IPS-20b (cell line): ENCODE data around the gene FAM236A.
"Not testable (repeated sequence)": the region's sequence is repeated elsewhere in the genome, so short reads cannot be mapped to it uniquely, and the experiment has no call there.

Experiments
- H3K27ac ChIP-seq: one replicate; pipeline ENCODE4 v1.5.1; 2013; ENCODE audit warnings: low read length
- H3K27me3 ChIP-seq: 2 replicates; pipeline ENCODE4 v1.6.1; 2013; ENCODE audit warnings: mild to moderate bottlenecking, low read length, inconsistent platforms; ENCODE audit not compliant: insufficient read depth
- H3K36me3 ChIP-seq: 2 replicates; pipeline ENCODE4 v1.6.1; 2013; ENCODE audit warnings: low read depth, mild to moderate bottlenecking, inconsistent platforms, low read length, moderate library complexity; ENCODE audit not compliant: insufficient read depth
- H3K4me1 ChIP-seq: 2 replicates; pipeline ENCODE4 v1.6.1; 2013; ENCODE audit warnings: mild to moderate bottlenecking, control low read depth, inconsistent platforms, low read length, moderate library complexity; ENCODE audit not compliant: insufficient read depth
- H3K4me3 ChIP-seq: 2 replicates; pipeline ENCODE4 v1.5.1; 2013; ENCODE audit warnings: mild to moderate bottlenecking, low read length, inconsistent platforms
- H3K9ac ChIP-seq: 2 replicates; pipeline ENCODE4 v1.6.1; 2013; ENCODE audit warnings: low read depth, mild to moderate bottlenecking, inconsistent platforms, low read length, moderate library complexity
- H3K9me3 ChIP-seq: 2 replicates; pipeline ENCODE4 v1.6.1; 2013; ENCODE audit warnings: mild to moderate bottlenecking, low read depth, low read length, inconsistent platforms; ENCODE audit not compliant: insufficient read depth

The FAM236A gene

GRCh38 chrX:72937906-72938305, at the start of gene FAM236A:
Gene FAM236A (plus strand): TSS chrX:72938206. CDS start chrX:72938263, 57 bp downstream.
- H3K4me3 ChIP-seq, H3K9me3 ChIP-seq, H3K27me3 ChIP-seq, H3K4me1 ChIP-seq, H3K36me3 ChIP-seq, H3K9ac ChIP-seq, H3K27ac ChIP-seq: not testable (repeated sequence)

DNA sequence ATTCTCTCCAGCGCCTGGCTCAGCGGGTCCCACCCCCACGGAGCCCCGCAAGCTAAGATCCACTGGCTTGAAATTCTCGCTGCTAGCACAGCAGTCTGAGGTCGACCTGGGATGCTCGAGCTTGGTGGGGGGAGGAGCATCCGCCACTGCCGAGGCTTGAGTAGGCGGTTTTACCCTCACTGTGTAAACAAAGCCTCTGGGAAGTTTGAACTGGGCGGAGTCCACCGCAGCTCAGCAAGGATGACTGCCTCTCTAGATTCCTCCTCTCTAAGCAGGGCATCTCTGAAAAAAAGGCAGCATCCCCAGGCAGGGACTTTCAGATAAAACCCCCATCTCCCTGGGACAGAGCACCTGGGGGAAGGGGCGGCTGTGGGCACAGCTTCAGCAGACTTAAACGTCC, 48.3 kb upstream of the FAM236A start:
- not testable (repeated sequence) for H3K9me3 ChIP-seq, H3K27me3 ChIP-seq, H3K4me3 ChIP-seq, H3K27ac ChIP-seq, H3K36me3 ChIP-seq, H3K4me1 ChIP-seq, H3K9ac ChIP-seq

DNA sequence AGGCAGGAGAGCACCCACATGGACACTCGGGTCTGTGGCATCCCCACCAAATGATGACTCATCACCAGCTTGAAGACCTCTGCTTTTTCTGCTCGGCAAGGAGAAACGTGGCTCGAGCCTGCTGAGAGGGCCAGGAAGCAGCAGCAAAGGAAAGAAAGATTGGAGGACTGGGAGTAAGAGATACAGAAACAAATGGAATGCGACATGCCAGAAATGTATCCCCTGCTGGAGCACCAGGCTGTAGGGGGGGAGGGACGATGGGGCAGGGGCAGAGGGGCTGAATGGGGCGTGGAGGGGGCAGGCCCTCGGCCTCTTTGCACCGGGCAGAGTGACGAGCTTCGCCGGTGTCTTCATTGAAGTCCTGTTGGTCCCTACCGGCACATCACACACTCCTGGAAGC, 25.7 kb upstream of the FAM236A start, which contains the start of gene FAM236C:
FAM236C (plus strand) TSS at position 301 of the 400 bp plus-strand sequence. CDS start 100 bp downstream, outside the sequence.
- H3K27me3 ChIP-seq, H3K4me1 ChIP-seq, H3K9ac ChIP-seq, H3K36me3 ChIP-seq, H3K27ac ChIP-seq, H3K4me3 ChIP-seq, H3K9me3 ChIP-seq: not testable (repeated sequence)

DNA sequence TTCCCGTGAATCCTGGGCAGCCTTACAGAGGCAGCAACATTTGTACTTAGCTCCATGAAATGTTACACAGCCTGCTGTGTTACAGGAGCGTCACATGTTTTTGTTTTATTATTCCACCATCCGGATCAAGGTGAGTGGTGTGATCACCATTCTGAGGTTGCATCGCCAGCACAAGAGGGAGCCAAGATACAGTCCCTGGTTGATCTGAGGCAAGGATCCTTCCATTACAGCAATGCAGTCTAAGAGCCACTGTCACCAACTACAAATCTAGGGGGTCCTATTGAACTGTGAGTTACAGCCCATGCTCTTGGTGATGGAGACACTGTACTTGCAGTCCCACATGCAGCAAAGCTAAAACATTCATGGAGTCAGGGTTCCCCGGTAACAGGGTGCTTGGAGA, 21.9 kb upstream of the FAM236A start:
- not testable (repeated sequence) for H3K9me3 ChIP-seq, H3K4me3 ChIP-seq, H3K36me3 ChIP-seq, H3K9ac ChIP-seq, H3K27me3 ChIP-seq, H3K4me1 ChIP-seq, H3K27ac ChIP-seq

GRCh38 chrX:72932283-72932682, 5.7 kb upstream of the FAM236A start:
- not testable (repeated sequence) for H3K27me3 ChIP-seq, H3K4me3 ChIP-seq, H3K27ac ChIP-seq, H3K9me3 ChIP-seq, H3K36me3 ChIP-seq, H3K9ac ChIP-seq, H3K4me1 ChIP-seq

DNA sequence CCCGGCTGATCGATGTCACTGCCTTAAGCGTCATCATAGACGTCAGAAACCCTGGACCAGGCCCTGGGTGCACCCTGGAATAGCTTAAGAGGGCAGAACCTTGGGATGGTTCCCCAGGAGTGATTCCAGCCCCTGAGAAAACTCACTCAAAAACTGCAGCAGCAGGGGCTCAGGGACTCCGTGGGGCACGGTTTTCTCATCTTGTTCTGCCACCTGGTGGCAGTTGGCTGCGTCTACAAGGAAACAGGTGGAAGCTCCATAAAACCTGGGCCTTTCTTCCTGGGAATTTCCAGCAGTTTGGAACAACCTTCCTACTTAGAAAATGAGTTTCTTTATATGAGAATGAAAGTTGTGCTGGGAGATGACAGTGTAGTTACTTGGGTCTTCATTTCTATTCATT, 1.6 kb upstream of the FAM236A start:
- H3K4me3 ChIP-seq, H3K36me3 ChIP-seq, H3K27me3 ChIP-seq, H3K27ac ChIP-seq, H3K4me1 ChIP-seq, H3K9me3 ChIP-seq, H3K9ac ChIP-seq: not testable (repeated sequence)

GRCh38 chrX:72936882-72937455, 1.0 kb upstream of the FAM236A start:
- not testable (repeated sequence) for H3K9ac ChIP-seq, H3K9me3 ChIP-seq, H3K4me3 ChIP-seq, H3K4me1 ChIP-seq, H3K27me3 ChIP-seq, H3K36me3 ChIP-seq, H3K27ac ChIP-seq

DNA sequence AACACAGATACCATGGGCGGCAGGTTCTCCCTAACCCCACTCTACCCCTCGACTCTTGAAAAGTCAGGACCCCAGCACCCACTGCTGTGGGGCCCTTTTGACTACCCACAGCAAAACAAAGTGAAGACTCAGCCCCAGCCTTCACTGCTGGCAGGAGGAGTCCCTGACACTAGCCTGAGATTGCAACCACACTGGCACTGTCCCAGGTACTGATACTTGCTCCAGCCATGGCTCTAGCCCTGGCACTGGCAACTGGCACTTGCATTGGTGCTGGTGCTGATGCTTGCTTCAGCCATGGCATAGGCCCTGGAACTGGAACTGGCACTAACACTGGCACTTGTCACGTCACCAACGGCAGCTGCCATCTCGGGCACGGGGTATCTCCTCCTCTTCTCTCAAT, 4.3 kb downstream of the FAM236A start:
- H3K27ac ChIP-seq, H3K9me3 ChIP-seq, H3K36me3 ChIP-seq, H3K9ac ChIP-seq, H3K4me1 ChIP-seq, H3K27me3 ChIP-seq, H3K4me3 ChIP-seq: not testable (repeated sequence)

GRCh38 chrX:72943035-72943818, 5.2 kb downstream of the FAM236A start:
- H3K9me3 ChIP-seq, H3K4me1 ChIP-seq, H3K27me3 ChIP-seq, H3K4me3 ChIP-seq, H3K9ac ChIP-seq, H3K36me3 ChIP-seq, H3K27ac ChIP-seq: not testable (repeated sequence)

- not testable (repeated sequence) for H3K9ac ChIP-seq, H3K27me3 ChIP-seq, H3K4me1 ChIP-seq, H3K9me3 ChIP-seq, H3K27ac ChIP-seq, H3K4me3 ChIP-seq, H3K36me3 ChIP-seq
These were observed 5.8 kb downstream of the FAM236A start, which contains the start of gene DMRTC1 for GRCh38 chrX:72943819-72944169. Gene DMRTC1 (minus strand): TSS chrX:72943837. CDS start chrX:72875694, 68,143 bp downstream.

- H3K4me1 ChIP-seq, H3K9me3 ChIP-seq, H3K9ac ChIP-seq, H3K36me3 ChIP-seq, H3K27me3 ChIP-seq, H3K4me3 ChIP-seq, H3K27ac ChIP-seq: not testable (repeated sequence)
These were observed 22.0 kb downstream of the FAM236A start for GRCh38 chrX:72959971-72960370.

DNA sequence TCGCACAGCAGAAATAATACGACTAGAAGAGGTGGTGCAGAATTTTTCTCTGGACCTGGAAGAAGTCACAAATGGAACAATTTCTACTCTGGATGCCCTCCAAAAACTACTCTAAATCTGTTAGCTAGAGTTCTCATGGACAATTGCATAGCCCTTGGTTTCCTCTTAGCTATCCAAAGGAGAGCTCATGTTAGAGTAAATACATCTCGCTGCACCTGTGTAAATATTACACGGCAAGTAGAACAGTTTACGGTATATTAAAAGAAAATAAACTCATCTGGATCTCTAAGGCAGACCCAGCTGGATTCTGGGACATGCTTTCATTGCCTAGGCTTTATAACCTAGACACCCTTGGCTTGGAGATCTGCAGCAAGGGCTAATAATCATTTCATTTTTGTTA, 33.9 kb downstream of the FAM236A start:
- not testable (repeated sequence) for H3K4me3 ChIP-seq, H3K27ac ChIP-seq, H3K36me3 ChIP-seq, H3K4me1 ChIP-seq, H3K9me3 ChIP-seq, H3K27me3 ChIP-seq, H3K9ac ChIP-seq
